CD14-positive monocyte (primary cell): ENCODE results near the gene PLEKHA3. TPM values are rescaled to one million over a fixed set of nuclear protein-coding genes. Genes with fewer than 3 reads are reported as not detected.

Experiments used
- DNase-seq, 3 donors: peaks; one replicate each; pipeline ENCODE4 v3.0.0-alpha.2; 2011 to 2022
- H2AFZ ChIP-seq: 2 replicates; pipeline ENCODE4 v1.6.0; 2012; ENCODE audit warnings: mild to moderate bottlenecking, low read depth, low read length, inconsistent platforms; ENCODE audit not compliant: insufficient read depth, poor library complexity, severe bottlenecking
- H3K27ac ChIP-seq, 2 donors: 1 replicate in 1 of 2; 2 replicates in 1 of 2; pipeline ENCODE4 v1.5.1; 2012 to 2013; ENCODE audit warnings: low read length in 2 of 2, control low read depth in 1 of 2, inconsistent platforms in 1 of 2, low read depth in 1 of 2, mild to moderate bottlenecking in 1 of 2
- H3K27me3 ChIP-seq, 2 donors: one replicate each; pipeline versions ENCODE4 v1.6.0 to v1.6.1; 2011 to 2013; ENCODE audit warnings: low read length in 2 of 2; ENCODE audit not compliant: control insufficient read depth in 2 of 2, insufficient read depth in 2 of 2
- H3K36me3 ChIP-seq, 2 donors: replicated peaks in 1 of 2; 1 replicate in 1 of 2; 2 replicates in 1 of 2; pipeline versions ENCODE4 v1.5.1 to v1.6.1; 2012 to 2013; ENCODE audit warnings: low read length in 2 of 2, control low read depth in 1 of 2, inconsistent platforms in 1 of 2, mild to moderate bottlenecking in 1 of 2; ENCODE audit not compliant: insufficient read depth in 2 of 2, control insufficient read depth in 1 of 2
- H3K4me1 ChIP-seq, 2 donors: 1 replicate in 1 of 2; 2 replicates in 1 of 2; pipeline versions ENCODE4 v1.5.1 to v1.6.1; 2012 to 2013; ENCODE audit warnings: low read length in 2 of 2, control low read depth in 1 of 2, inconsistent platforms in 1 of 2, mild to moderate bottlenecking in 1 of 2, moderate library complexity in 1 of 2; ENCODE audit not compliant: insufficient read depth in 2 of 2, control insufficient read depth in 1 of 2
- H3K4me2 ChIP-seq: replicated peaks from 2 replicates; pipeline ENCODE3; 2012; ENCODE audit warnings: low read length, moderate library complexity, mild to moderate bottlenecking; ENCODE audit not compliant: poor library complexity, severe bottlenecking; ENCODE audit errors: extremely low read depth
- H3K4me3 ChIP-seq, 3 experiments: fragments of 200-600 bp in 1 of 3; sonication (generic) in 1 of 3; replicated peaks in 1 of 3; 1 replicate in 2 of 3; 2 replicates in 1 of 3; pipeline ENCODE4 v1.5.1; 2011 to 2013; ENCODE audit warnings: low read length in 3 of 3, mild to moderate bottlenecking in 3 of 3, control low read depth in 2 of 3, low read depth in 2 of 3, inconsistent platforms in 1 of 3, moderate library complexity in 1 of 3
- H3K79me2 ChIP-seq: 2 replicates; pipeline ENCODE4 v1.6.0; 2012; ENCODE audit warnings: mild to moderate bottlenecking, control low read depth, inconsistent platforms, low read length, moderate library complexity; ENCODE audit not compliant: insufficient read depth
- H3K9ac ChIP-seq: 2 replicates; pipeline ENCODE4 v1.6.0; 2017; ENCODE audit warnings: low read length, mild to moderate bottlenecking; ENCODE audit not compliant: insufficient read depth, poor library complexity, severe bottlenecking
- H3K9me3 ChIP-seq, 2 donors: replicated peaks in 1 of 2; 1 replicate in 1 of 2; 2 replicates in 1 of 2; pipeline versions ENCODE4 v1.5.1 to v1.6.1; 2012 to 2013; ENCODE audit warnings: low read length in 2 of 2, control low read depth in 1 of 2; ENCODE audit not compliant: control insufficient read depth in 1 of 2, insufficient read depth in 1 of 2
- H4K20me1 ChIP-seq: 2 replicates; pipeline ENCODE4 v1.6.0; 2012; ENCODE audit warnings: mild to moderate bottlenecking, low read length, control low read depth, moderate library complexity; ENCODE audit not compliant: insufficient read depth
- H3K27ac Mint-ChIP-seq, 7 donors: one replicate each; pipeline ENCODE4 v1.8.0; 2020; ENCODE audit warnings: mild to moderate bottlenecking in 7 of 7, mixed read lengths in 7 of 7, moderate library complexity in 6 of 7, inconsistent platforms in 2 of 7
- H3K27me3 Mint-ChIP-seq, 3 donors: one replicate each; pipeline ENCODE4 v1.8.0; 2021 to 2022; ENCODE audit warnings: low read depth in 3 of 3, mild to moderate bottlenecking in 3 of 3, mixed read lengths in 3 of 3, moderate library complexity in 3 of 3, inconsistent platforms in 1 of 3
- H3K36me3 Mint-ChIP-seq, 2 donors: one replicate each; pipeline ENCODE4 v1.8.0; 2020; ENCODE audit warnings: mixed read lengths in 2 of 2, inconsistent platforms in 1 of 2, mild to moderate bottlenecking in 1 of 2
- H3K4me1 Mint-ChIP-seq: one replicate; pipeline ENCODE4 v1.8.0; 2020; ENCODE audit warnings: mild to moderate bottlenecking, mixed read lengths
- H3K4me3 Mint-ChIP-seq, 2 donors: one replicate each; pipeline ENCODE4 v1.8.0; 2020; ENCODE audit warnings: mild to moderate bottlenecking in 2 of 2, mixed read lengths in 2 of 2, moderate library complexity in 1 of 2
- H3K9me3 Mint-ChIP-seq, 7 donors: one replicate each; pipeline ENCODE4 v1.8.0; 2020 to 2022; ENCODE audit warnings: mixed read lengths in 7 of 7, mild to moderate bottlenecking in 6 of 7, moderate library complexity in 6 of 7, inconsistent platforms in 2 of 7
- CTCF ChIP-seq: fragments of 200-600 bp; IDR thresholded peaks from one replicate; pipeline ENCODE4 v1.8.0; 2022; ENCODE audit warnings: antibody characterized with exemption, mild to moderate bottlenecking
- WGBS: methylation state at CpG from one replicate; pipeline ENCODE4 v1.1.5; 2013; ENCODE audit warnings: missing lambda C conversion rate; ENCODE audit not compliant: insufficient coverage; 5-methylcytosine and 5-hydroxymethylcytosine counted together
- intact Hi-C, 2 donors: fragments of 100-400 bp; cut with micrococcal nuclease; formaldehyde crosslinking; loops; one replicate each; pipeline versions ENCODE4 v1.15.0 to v1.15.1; 2023
- polyA plus RNA-seq, 3 donors: library from polyadenylated mRNA; depleted of rRNA in 1 of 3; unstranded in 2 of 3; stranded (reverse) in 1 of 3; fragments of 300-500 nt in 2 of 3; fragments of >200 nt in 1 of 3; fragmentation: Illumina TruSeq in 2 of 3; gene quantifications; 1 replicate in 2 of 3; 2 replicates in 1 of 3; pipeline ENCODE4 v1.2.3, GENCODE V29; 2012 to 2021

The PLEKHA3 gene
- polyA plus RNA-seq, 3 donors = 5.3 to 14.1 (median 13.4) TPM

GRCh38 chr2:178473373-178473772 is 6.9 kb upstream of the PLEKHA3 start:
- Histone ChIP-seq H3K4me3 (no peak overlapping the region), H4K20me1 (no peaks in the 10 kb centered on the region), H2AFZ (no peak overlapping the region), H3K4me1 (peaks cover 6 to 8% of the 10 kb centered on the region in 2 donors), H3K36me3 (no peaks in the 10 kb centered on the region), H3K4me2 (no peak overlapping the region), H3K27me3 (no peaks in the 10 kb centered on the region), H3K9ac (no peak overlapping the region), H3K27ac (no peak overlapping the region), H3K79me2 (peaks cover 3% of the 10 kb centered on the region), H3K9me3 (no peaks in the 10 kb centered on the region)
- WGBS = 100% methylated on average over 1 of the region's 2 CpGs
- Mint-ChIP-seq H3K4me1 (peaks cover 3% of the 10 kb centered on the region), H3K27ac (peak overlapping the region in 1 of 7 donors; percentile 25), H3K4me3 (no peak overlapping the region), H3K9me3 (no peaks in the 10 kb centered on the region), H3K36me3 (peaks cover 0 to 3% of the 10 kb centered on the region in 2 donors), H3K27me3 (no peaks in the 10 kb centered on the region)
- no peak for DNase-seq
- intact Hi-C loops = no loop called here
- TF ChIP-seq CTCF = no peak

- Mint-ChIP-seq H3K4me3 (no peak overlapping the region), H3K27ac (peak overlapping the region in 1 of 7 donors; percentile 22), H3K4me1 (peaks cover 3% of the 10 kb centered on the region), H3K9me3 (no peaks in the 10 kb centered on the region), H3K36me3 (peaks cover 0 to 3% of the 10 kb centered on the region in 2 donors), H3K27me3 (no peaks in the 10 kb centered on the region)
- Histone ChIP-seq H3K27me3 (no peaks in the 10 kb centered on the region), H3K4me3 (no peak overlapping the region), H3K79me2 (peaks cover 3% of the 10 kb centered on the region), H3K9me3 (no peaks in the 10 kb centered on the region), H2AFZ (no peak overlapping the region), H3K9ac (no peak overlapping the region), H3K4me2 (no peak overlapping the region), H4K20me1 (no peaks in the 10 kb centered on the region), H3K4me1 (peaks cover 6 to 10% of the 10 kb centered on the region in 2 donors), H3K27ac (no peak overlapping the region), H3K36me3 (no peaks in the 10 kb centered on the region)
- DNase-seq = no peak
- TF ChIP-seq CTCF = no peak
- intact Hi-C loops = no loop called here
- no CpG with 5 or more reads among the region's 4 CpGs for WGBS
Observed at GRCh38 chr2:178473931-178474330, 6.3 kb upstream of the PLEKHA3 start.
